ENCODE data around the gene HSPA1B. TPM values are rescaled to one million over a fixed set of nuclear protein-coding genes. Genes with fewer than 3 reads are reported as not detected.
"Not testable (repeated sequence)": the region's sequence is repeated elsewhere in the genome, so short reads cannot be mapped to it uniquely, and the experiment has no call there.

HSPA1B gene
- total RNA-seq, 3 donors from 2014 or later (not counting 1 experiment from before 2014, with no cell fraction given), result 8.5 to 112 (median 15.3) TPM

DNA sequence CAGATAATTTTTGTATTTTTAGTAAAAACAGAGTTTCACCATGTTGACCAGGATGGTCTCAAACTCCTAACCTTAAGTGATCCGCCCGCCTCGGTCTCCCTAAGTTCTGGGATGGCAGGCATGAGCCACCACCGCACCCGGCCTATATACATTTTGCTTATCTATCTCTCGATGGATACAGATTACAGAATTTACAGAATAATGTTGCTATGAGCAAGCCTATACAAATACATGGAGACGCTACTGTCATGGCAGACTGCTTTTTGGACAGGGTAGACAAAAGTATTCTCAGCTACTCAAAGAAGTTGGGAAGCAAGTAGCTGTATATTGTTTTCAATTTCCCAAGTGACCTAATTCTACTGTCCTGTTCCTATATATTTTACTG lies 14.1 kb upstream of the HSPA1B start:
- peaks cover 19 to 24% of the 10 kb centered on the region in 2 donors for H3K4me1 Mint-ChIP-seq
- no peaks in the 10 kb centered on the region for H3K27me3 Mint-ChIP-seq (ENCODE audit: low read depth in 2 of 2)
- Histone ChIP-seq H3K27ac (ENCODE audit: low read length) (no peak overlapping the region), H3K4me1 (ENCODE audit: control insufficient read depth, insufficient read depth, low read length) (peaks cover 18% of the 10 kb centered on the region), H3K4me3 (ENCODE audit: low read length) (no peak overlapping the region), H3K36me3 (ENCODE audit: control insufficient read depth, insufficient read depth, low read length) (peaks cover 6% of the 10 kb centered on the region), H3K27me3 (ENCODE audit: control insufficient read depth, insufficient read depth, low read length) (no peaks in the 10 kb centered on the region), H3K9me3 (ENCODE audit: control insufficient read depth, insufficient read depth, low read length) (no peaks in the 10 kb centered on the region)
- intact Hi-C loops (cut with micrococcal nuclease), result no loop called here
- TF ChIP-seq, protein P1, sequence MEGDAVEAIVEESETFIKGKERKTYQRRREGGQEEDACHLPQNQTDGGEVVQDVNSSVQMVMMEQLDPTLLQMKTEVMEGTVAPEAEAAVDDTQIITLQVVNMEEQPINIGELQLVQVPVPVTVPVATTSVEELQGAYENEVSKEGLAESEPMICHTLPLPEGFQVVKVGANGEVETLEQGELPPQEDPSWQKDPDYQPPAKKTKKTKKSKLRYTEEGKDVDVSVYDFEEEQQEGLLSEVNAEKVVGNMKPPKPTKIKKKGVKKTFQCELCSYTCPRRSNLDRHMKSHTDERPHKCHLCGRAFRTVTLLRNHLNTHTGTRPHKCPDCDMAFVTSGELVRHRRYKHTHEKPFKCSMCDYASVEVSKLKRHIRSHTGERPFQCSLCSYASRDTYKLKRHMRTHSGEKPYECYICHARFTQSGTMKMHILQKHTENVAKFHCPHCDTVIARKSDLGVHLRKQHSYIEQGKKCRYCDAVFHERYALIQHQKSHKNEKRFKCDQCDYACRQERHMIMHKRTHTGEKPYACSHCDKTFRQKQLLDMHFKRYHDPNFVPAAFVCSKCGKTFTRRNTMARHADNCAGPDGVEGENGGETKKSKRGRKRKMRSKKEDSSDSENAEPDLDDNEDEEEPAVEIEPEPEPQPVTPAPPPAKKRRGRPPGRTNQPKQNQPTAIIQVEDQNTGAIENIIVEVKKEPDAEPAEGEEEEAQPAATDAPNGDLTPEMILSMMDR (IDR thresholded peaks at IDR 0.05), result no peak
- no peak for DNase-seq
- H3K36me3 Mint-ChIP-seq, result no peaks in the 10 kb centered on the region
- H3K4me3 Mint-ChIP-seq, result peak overlapping the region; percentile 90
- H3K9me3 Mint-ChIP-seq, result no peaks in the 10 kb centered on the region
- no peak for ATAC-seq
- WGBS (ENCODE audit: insufficient coverage), result 98% methylated on average over 7 of the region's 7 CpGs
- peak overlapping the region; percentile 85 to 91 for H3K27ac Mint-ChIP-seq

DNA sequence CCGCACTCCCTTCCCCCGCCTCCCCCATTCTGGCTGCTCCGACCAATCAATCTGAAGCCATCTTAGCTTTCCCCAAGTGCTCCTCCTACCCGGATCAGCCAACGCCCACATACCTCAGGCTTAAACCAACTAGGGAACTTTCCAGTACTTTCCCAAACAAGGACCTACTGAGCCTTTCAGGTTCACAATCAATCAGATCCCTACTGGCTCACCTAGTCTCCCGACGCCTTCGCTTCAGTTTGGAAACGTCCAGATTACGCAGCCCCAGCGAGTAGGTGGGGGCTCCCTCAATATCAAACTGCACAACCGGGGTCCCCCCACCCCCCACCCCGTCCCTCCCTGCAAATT lies 12.9 kb upstream of the HSPA1B start:
- Histone ChIP-seq H3K36me3 (ENCODE audit: control insufficient read depth, insufficient read depth, low read length) (peaks cover 6% of the 10 kb centered on the region), H3K4me1 (ENCODE audit: control insufficient read depth, insufficient read depth, low read length) (peaks cover 25% of the 10 kb centered on the region), H3K4me3 (ENCODE audit: low read length) (peak overlapping the region; percentile 57), H3K27me3 (ENCODE audit: control insufficient read depth, insufficient read depth, low read length) (no peaks in the 10 kb centered on the region), H3K9me3 (ENCODE audit: control insufficient read depth, insufficient read depth, low read length) (no peaks in the 10 kb centered on the region), H3K27ac (ENCODE audit: low read length) (peak overlapping the region; percentile 61)
- TF ChIP-seq, protein P1 (IDR thresholded peaks at IDR 0.05), result no peak
- peak overlapping the region; percentile 85 to 91 for H3K27ac Mint-ChIP-seq
- H3K4me3 Mint-ChIP-seq, result peak overlapping the region; percentile 90
- peak; percentile 49 to 63 (median 60) for ATAC-seq
- intact Hi-C loops (cut with micrococcal nuclease), result no loop called here
- H3K4me1 Mint-ChIP-seq, result peaks cover 21 to 24% of the 10 kb centered on the region in 2 donors
- no peaks in the 10 kb centered on the region for H3K27me3 Mint-ChIP-seq (ENCODE audit: low read depth in 2 of 2)
- peak in 1 of 2 donors; percentile 86 for DNase-seq
- H3K9me3 Mint-ChIP-seq, result no peaks in the 10 kb centered on the region
- under 1% methylated on average over 13 of the region's 13 CpGs for WGBS (ENCODE audit: insufficient coverage)
- H3K36me3 Mint-ChIP-seq, result no peaks in the 10 kb centered on the region

DNA sequence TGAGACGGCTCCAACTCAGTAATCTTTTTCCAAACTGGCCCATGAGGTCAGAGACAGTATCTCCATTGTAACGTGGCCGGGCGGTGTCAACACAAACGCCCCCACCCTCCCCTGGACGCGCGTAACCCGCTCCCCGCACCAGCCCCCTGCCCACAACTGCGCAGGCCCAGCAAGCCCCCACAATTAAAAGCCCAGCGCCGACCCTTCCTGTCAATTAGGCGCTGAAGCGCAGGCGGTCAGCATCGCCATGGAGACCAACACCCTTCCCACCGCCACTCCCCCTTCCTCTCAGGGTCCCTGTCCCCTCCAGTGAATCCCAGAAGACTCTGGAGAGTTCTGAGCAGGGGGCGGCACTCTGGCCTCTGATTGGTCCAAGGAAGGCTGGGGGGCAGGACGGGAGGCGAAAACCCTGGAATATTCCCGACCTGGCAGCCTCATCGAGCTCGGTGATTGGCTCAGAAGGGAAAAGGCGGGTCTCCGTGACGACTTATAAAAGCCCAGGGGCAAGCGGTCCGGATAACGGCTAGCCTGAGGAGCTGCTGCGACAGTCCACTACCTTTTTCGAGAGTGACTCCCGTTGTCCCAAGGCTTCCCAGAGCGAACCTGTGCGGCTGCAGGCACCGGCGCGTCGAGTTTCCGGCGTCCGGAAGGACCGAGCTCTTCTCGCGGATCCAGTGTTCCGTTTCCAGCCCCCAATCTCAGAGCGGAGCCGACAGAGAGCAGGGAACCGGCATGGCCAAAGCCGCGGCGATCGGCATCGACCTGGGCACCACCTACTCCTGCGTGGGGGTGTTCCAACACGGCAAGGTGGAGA lies 12.3 kb upstream of the HSPA1B start, which contains the start of the genes HSPA1A and HSPA1L:
Gene HSPA1A (plus strand): TSS at position 519 of the 814 bp plus-strand sequence. CDS start 214 bp downstream, at position 733.
Gene HSPA1L (minus strand): TSS at position 259 of the 814 bp plus-strand sequence. CDS start 3,311 bp downstream, outside the sequence.
- Histone ChIP-seq H3K9me3 (ENCODE audit: control insufficient read depth, insufficient read depth, low read length) (no peaks in the 10 kb centered on the region), H3K36me3 (ENCODE audit: control insufficient read depth, insufficient read depth, low read length) (peaks cover 6% of the 10 kb centered on the region), H3K27ac (ENCODE audit: low read length) (peak within 1 kb of the TSS; percentile 61), H3K4me3 (ENCODE audit: low read length) (peak within 1 kb of the TSS; percentile 57), H3K27me3 (ENCODE audit: control insufficient read depth, insufficient read depth, low read length) (no peaks in the 10 kb centered on the region), H3K4me1 (ENCODE audit: control insufficient read depth, insufficient read depth, low read length) (peaks cover 25% of the 10 kb centered on the region)
- no peaks in the 10 kb centered on the region for H3K27me3 Mint-ChIP-seq (ENCODE audit: low read depth in 2 of 2)
- TF ChIP-seq, protein P1 (IDR thresholded peaks at IDR 0.05), result no peak
- H3K9me3 Mint-ChIP-seq, result no peaks in the 10 kb centered on the region
- DNase-seq (peak; percentile 45 to 71), ATAC-seq (peak; percentile 43 to 53 (median 49))
- intact Hi-C loops (cut with micrococcal nuclease), result no loop called here
- under 1% methylated on average over 49 of the region's 56 CpGs for WGBS (ENCODE audit: insufficient coverage)
- peaks cover 21 to 24% of the 10 kb centered on the region in 2 donors for H3K4me1 Mint-ChIP-seq
- H3K4me3 Mint-ChIP-seq, result peak within 1 kb of the TSS; percentile 90
- H3K27ac Mint-ChIP-seq, result peak within 1 kb of the TSS; percentile 85 to 91
- no peaks in the 10 kb centered on the region for H3K36me3 Mint-ChIP-seq

DNA sequence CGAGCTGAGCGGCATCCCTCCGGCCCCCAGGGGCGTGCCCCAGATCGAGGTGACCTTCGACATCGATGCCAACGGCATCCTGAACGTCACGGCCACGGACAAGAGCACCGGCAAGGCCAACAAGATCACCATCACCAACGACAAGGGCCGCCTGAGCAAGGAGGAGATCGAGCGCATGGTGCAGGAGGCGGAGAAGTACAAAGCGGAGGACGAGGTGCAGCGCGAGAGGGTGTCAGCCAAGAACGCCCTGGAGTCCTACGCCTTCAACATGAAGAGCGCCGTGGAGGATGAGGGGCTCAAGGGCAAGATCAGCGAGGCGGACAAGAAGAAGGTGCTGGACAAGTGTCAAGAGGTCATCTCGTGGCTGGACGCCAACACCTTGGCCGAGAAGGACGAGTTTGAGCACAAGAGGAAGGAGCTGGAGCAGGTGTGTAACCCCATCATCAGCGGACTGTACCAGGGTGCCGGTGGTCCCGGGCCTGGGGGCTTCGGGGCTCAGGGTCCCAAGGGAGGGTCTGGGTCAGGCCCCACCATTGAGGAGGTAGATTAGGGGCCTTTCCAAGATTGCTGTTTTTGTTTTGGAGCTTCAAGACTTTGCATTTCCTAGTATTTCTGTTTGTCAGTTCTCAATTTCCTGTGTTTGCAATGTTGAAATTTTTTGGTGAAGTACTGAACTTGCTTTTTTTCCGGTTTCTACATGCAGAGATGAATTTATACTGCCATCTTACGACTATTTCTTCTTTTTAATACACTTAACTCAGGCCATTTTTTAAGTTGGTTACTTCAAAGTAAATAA lies 10.2 kb upstream of the HSPA1B start:
- Histone ChIP-seq H3K4me1 (ENCODE audit: control insufficient read depth, insufficient read depth, low read length) (peaks cover 36% of the 10 kb centered on the region), H3K27ac (ENCODE audit: low read length) (peak overlapping the region; percentile 75), H3K4me3 (ENCODE audit: low read length) (peak overlapping the region; percentile 58)
- H3K36me3 Mint-ChIP-seq; intact Hi-C loops (cut with micrococcal nuclease); H3K36me3 ChIP-seq (ENCODE audit: control insufficient read depth, insufficient read depth, low read length); H3K9me3 Mint-ChIP-seq; H3K27me3 Mint-ChIP-seq (ENCODE audit: low read depth in 2 of 2); H3K27me3 ChIP-seq (ENCODE audit: control insufficient read depth, insufficient read depth, low read length); H3K9me3 ChIP-seq (ENCODE audit: control insufficient read depth, insufficient read depth, low read length): not testable (repeated sequence)
- Mint-ChIP-seq H3K4me3 (peak overlapping the region; percentile 92), H3K4me1 (peaks cover 37 to 38% of the 10 kb centered on the region in 2 donors), H3K27ac (peak overlapping the region; percentile 85 to 88)
- ATAC-seq (peak; percentile 16 to 39 (median 35)), DNase-seq (peak in 1 of 2 donors; percentile 69)
- WGBS (ENCODE audit: insufficient coverage), result 10% methylated on average over 13 of the region's 37 CpGs

DNA sequence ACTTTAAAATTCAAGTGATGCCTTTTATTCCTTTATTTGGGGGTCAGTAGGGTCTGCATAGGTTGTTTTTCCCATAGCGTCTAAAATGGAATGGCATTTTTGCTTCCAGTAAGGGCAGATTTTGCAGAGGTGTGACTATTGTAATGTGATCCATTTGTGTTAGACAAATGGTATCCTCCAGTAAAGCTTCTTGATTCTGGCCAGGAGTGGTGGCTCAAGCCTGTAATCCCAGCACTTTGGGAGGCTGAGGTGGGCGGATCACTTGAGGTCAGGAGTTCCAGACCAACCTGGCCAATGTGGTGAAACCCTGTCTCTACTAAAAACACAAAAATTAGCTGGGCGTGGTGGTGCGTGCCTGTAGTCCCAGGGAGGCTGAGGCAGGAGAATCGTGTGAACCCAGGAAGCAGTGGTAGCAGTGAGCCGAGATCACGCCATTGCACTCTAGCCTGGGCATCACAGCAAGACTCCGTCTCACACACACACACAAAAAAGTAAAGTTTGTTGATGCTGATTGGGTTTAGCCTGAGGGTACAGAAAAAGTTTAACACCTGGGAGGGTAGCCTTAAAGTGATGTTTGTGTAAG lies 9.5 kb upstream of the HSPA1B start:
- Mint-ChIP-seq H3K27ac (peak overlapping the region; percentile 85 to 88), H3K4me1 (peaks cover 38 to 41% of the 10 kb centered on the region in 2 donors), H3K4me3 (peak overlapping the region; percentile 92)
- peak overlapping the region; percentile 58 for H3K4me3 ChIP-seq (ENCODE audit: low read length)
- H3K9me3 ChIP-seq (ENCODE audit: control insufficient read depth, insufficient read depth, low read length); H3K9me3 Mint-ChIP-seq; H3K27me3 ChIP-seq (ENCODE audit: control insufficient read depth, insufficient read depth, low read length); intact Hi-C loops (cut with micrococcal nuclease); H3K27me3 Mint-ChIP-seq (ENCODE audit: low read depth in 2 of 2); H3K36me3 Mint-ChIP-seq; ATAC-seq; H3K36me3 ChIP-seq (ENCODE audit: control insufficient read depth, insufficient read depth, low read length): not testable (repeated sequence)
- WGBS (ENCODE audit: insufficient coverage), result 34% methylated on average over 5 of the region's 8 CpGs
- peak overlapping the region; percentile 75 for H3K27ac ChIP-seq (ENCODE audit: low read length)
- DNase-seq, result peak in 1 of 2 donors; percentile 36
- peaks cover 42% of the 10 kb centered on the region for H3K4me1 ChIP-seq (ENCODE audit: control insufficient read depth, insufficient read depth, low read length)
